Cardiac fibroblast (primary cell): ENCODE results near the gene RAB4B.
A peak's percentile ranks its signal among the peaks of the same experiment; 100 is the strongest.
"Not testable (repeated sequence)": the region's sequence is repeated elsewhere in the genome, so short reads cannot be mapped to it uniquely, and the experiment has no call there.

Source experiments
- DNase-seq, 2 donors: peaks; one replicate each; pipeline versions ENCODE4 v3.0.0 to v3.0.0-alpha.2; 2010; ENCODE audit warnings: low read depth in 2 of 2
- H3K4me3 ChIP-seq, 2 donors: replicated peaks in 1 of 2; 1 replicate in 1 of 2; 2 replicates in 1 of 2; pipeline ENCODE4 v1.5.1; 2011; ENCODE audit warnings: low read depth in 2 of 2, low read length in 2 of 2, mild to moderate bottlenecking in 2 of 2, moderate library complexity in 1 of 2
- TF ChIP-seq, protein P1 (sequence below): IDR thresholded peaks from one replicate; pipeline ENCODE4 v1.5.1; 2011; ENCODE audit warnings: low read depth, mild to moderate bottlenecking, low read length, inconsistent platforms

Gene RAB4B, protein sequence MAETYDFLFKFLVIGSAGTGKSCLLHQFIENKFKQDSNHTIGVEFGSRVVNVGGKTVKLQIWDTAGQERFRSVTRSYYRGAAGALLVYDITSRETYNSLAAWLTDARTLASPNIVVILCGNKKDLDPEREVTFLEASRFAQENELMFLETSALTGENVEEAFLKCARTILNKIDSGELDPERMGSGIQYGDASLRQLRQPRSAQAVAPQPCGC

DNA sequence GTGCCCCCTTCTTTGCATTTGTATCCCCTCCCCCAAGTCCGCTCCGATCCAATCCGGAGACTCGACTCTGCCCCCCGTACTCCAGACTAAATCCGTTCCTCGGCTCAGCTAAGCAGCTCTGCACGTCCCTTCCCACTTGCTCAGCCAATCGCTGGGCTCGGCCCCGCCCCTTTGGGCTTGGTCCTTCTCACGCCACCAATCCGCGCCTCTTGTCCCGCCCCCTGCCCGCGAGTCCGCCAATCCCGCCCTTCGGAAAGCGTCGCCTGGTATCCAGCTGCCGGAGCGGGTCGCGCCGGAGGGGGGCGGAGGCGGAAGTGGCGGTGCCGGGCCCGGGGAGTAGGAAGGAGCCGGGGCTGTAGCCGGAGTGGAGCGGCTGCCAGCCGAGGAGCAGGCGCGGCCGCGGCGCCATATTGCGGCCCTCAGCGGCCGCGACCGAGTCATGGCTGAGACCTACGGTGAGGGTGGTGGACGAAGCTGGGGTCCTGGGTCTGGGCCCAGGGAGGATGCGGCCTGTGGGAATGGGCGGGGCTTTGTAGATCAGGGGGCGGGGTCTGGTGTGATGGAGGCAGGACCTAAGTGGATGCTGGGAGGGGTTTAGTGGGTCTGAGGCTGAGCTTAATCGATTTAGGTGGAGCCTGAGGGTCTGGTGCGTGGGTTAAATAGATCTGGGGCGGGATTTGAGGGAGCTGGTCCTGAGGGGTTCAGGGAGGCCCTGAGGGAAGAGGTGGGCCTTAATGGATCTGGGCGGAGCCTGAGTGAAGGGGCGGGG is at the start of gene RAB4B:
RAB4B (plus strand) TSS at position 311 of the 769 bp plus-strand sequence; CDS start at position 440, 129 bp downstream.
- peak; percentile 99 to 100 for DNase-seq
- peak within 1 kb of the TSS; percentile 61 to 79 for H3K4me3 ChIP-seq
- TF ChIP-seq, protein P1, sequence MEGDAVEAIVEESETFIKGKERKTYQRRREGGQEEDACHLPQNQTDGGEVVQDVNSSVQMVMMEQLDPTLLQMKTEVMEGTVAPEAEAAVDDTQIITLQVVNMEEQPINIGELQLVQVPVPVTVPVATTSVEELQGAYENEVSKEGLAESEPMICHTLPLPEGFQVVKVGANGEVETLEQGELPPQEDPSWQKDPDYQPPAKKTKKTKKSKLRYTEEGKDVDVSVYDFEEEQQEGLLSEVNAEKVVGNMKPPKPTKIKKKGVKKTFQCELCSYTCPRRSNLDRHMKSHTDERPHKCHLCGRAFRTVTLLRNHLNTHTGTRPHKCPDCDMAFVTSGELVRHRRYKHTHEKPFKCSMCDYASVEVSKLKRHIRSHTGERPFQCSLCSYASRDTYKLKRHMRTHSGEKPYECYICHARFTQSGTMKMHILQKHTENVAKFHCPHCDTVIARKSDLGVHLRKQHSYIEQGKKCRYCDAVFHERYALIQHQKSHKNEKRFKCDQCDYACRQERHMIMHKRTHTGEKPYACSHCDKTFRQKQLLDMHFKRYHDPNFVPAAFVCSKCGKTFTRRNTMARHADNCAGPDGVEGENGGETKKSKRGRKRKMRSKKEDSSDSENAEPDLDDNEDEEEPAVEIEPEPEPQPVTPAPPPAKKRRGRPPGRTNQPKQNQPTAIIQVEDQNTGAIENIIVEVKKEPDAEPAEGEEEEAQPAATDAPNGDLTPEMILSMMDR = no peak

DNA sequence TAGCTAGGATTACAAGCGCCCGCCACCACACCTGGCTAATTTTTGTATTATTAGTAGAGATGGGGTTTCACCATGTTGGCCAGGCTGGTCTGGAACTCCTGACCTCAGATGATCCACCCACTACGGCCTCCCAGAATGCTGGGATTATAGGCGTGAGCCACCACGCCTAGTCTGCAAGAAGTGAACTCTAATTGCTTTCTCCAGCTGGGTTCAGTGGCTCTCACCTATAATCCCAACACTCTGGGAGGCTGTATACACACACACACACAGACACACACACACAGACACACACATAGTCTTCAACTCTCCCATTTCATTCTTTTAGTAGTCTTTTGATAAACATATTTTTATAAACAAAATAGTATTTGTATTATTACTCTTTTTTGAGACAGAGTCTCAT is 48.0 kb upstream of the RAB4B start:
- not testable (repeated sequence) for H3K4me3 ChIP-seq, DNase-seq

DNA sequence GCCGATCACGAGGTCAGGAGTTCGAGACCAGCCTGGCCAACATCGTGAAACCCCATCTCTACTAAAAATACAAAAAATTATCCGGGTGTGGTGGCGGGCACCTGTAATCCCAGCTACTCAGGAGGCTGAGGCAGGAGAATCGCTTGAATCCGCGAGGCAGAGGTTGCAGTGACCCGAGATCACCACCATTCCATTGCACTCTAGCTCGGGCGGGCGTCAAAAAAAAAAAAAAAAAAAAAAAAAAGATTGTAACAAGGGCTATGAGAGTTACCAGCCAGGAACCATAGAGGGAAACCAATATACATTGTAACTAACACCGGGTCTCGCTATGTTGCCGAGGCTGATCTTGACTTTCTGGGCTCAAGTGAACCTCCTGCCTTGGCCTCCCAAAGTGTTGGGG is 45.7 kb upstream of the RAB4B start:
- not testable (repeated sequence) for DNase-seq

DNA sequence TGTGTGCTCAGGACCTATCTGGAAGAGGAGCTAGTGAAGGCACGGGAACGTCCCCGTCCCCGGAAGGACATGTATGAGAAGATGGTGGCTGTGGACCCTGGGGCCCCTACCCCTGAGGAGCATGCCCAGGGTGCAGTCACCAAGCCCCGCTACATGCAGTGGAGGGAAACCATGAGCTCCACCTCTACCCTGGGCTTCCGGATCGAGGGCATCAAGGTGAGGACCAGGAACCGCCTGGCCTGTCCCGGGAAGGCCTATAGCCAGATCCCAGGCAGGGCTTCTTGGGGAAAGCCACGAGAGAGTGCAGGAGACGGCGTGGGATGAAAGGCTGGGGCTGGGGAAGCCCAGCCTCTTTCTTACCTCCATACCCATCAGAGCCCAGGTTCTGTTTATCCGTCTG is 44.9 kb upstream of the RAB4B start:
- no peak overlapping the region for H3K4me3 ChIP-seq
- TF ChIP-seq, protein P1 = no peak
- no peak for DNase-seq

More for the DNA sequence above, 45.7 kb upstream of the RAB4B start:
- H3K4me3 ChIP-seq = not testable (repeated sequence)

DNA sequence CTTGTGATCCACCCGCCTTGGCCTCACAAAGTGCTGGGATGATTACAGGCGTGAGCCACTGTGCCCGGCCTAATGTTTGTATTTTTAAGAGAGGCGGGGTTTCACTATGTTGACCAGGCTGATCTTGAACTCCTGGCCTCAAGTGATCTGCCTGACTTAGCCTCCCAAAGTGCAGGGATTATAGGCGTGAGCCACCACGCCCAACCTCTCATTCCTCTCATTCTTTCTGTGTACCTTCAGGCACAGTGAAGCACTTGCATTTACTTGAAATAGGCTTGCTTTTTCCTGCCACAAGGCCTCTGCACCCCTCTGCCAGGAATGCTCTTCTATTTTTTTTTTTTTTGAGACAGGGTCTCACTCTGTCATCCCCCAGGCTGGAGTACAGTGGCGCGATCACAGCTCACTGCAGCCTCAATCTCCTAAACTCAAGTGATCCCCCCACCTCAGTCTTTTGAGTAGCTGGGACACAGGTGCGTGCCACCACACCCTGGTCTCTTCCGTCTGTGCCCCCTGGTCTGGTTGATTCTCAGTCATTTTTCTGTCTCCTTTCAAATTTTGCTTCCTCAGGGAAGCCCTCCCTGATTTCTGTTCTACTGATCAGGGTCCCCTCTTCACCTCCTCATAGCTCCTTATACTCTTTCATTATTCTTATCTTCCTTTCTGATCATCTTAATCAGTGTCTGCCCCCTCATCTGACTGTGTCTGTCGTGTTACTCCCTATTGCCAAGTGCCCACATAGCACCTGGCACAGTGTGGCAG is 42.9 kb upstream of the RAB4B start:
- no peak overlapping the region for H3K4me3 ChIP-seq
- TF ChIP-seq, protein P1 = no peak
- no peak for DNase-seq

DNA sequence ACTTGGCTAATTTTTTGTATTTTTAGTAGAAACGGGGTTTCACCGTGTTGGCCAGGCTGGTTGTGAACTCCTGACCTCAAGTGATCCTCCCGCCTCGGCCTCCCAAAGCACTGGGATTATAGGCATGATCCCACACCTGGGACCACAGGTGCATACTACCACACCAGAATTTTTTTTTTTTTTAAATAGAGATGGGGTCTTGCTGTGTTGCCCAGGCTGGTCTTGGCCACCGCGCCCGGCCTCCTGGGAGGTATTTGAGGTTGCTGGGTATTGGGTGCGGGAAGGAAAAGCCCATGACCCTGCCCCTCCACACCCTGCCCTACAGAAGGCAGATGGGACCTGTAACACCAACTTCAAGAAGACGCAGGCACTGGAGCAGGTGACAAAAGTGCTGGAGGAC is 41.4 kb upstream of the RAB4B start:
- no peak for DNase-seq
- H3K4me3 ChIP-seq = no peak overlapping the region
- TF ChIP-seq, protein P1 = no peak

DNA sequence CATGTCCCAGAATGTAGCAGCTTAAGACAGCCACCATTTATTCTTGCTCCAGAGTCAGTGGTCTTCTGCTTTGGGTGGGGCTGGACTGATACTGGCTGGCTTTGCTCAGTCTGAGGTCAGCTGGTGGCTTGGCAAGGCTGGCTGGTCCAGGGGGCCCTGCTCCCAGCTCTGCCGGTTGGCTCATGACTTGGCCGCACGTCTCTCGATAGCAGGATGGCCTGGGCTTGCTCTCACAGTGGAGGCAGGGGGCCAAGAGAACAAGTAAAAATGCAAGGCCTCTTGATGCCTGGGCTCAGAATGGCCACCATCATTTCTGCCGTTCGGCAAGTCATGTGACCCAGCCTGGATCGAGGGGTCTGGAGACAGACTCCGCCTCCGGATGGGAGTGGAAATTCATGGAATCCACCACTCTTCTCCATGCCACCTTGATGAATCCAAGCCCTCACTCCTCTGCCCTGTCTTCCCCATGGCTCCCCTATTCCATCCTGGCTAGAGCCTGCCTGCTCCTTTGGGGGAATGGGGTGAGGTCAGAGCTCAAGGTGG is 40.9 kb upstream of the RAB4B start:
- H3K4me3 ChIP-seq = no peak overlapping the region
- TF ChIP-seq, protein P1 = no peak
- no peak for DNase-seq
